ENCODE data around the gene R3HDM2.
"Not testable (repeated sequence)": the region's sequence is repeated elsewhere in the genome, so short reads cannot be mapped to it uniquely, and the experiment has no call there.

Gene R3HDM2

DNA sequence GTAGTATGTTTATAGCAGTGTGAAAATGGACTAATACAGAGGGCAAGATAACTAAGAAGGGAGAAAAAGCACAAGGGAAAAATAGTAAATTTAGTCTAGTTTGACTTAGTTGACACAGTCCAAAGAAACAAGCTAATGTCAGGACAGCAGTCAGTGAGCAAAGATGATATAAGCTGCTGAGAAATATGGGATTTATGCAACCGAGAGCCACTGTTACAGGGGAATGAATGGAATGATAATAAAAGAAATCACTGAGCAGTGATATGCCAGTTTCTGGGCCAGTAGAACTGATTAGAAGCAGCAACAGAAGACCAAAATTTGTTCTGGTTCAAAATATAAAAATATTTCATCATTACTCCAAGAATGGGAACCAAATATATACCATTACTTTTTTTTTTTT is 60.1 kb downstream of the R3HDM2 start:
- FAIRE-seq = no peak

DNA sequence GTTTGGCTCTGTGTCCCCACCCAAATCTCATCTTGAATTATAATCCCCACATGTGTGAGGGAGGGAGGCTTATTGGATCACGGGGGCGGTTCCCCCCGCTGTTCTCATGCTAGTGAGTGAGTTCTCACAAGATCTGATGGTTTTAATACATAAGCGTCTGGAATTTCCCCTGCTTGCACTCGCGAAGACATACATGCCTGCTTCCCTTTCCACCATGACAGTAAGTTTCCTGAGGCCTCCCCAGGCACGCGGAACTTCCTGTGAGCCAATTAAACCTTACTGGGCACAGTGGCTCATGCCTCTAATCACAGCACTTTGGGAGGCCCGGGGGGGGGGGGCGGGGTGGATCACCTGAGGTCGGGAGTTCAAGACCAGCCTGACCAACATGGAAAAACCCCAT is 60.8 kb downstream of the R3HDM2 start:
- no peak for FAIRE-seq

DNA sequence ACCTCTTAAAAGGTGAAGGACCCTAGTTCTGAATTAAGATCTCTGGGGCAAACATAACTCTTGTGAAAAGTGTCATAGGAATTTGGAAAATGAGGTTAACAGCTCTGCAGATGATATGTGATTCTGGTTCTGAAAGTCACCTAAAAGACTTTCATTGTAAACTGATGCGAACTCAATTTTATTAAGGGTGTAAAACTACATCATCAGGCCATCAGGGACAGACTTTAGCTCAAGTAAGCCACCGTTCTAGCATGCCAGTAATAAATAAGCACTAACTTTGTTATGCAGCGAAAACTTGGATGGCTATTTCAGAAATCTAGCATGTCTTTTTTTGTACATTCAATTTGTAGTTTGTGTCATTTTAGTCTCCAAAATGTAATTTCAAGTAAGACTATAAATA is 61.6 kb downstream of the R3HDM2 start:
- no peak for FAIRE-seq

DNA sequence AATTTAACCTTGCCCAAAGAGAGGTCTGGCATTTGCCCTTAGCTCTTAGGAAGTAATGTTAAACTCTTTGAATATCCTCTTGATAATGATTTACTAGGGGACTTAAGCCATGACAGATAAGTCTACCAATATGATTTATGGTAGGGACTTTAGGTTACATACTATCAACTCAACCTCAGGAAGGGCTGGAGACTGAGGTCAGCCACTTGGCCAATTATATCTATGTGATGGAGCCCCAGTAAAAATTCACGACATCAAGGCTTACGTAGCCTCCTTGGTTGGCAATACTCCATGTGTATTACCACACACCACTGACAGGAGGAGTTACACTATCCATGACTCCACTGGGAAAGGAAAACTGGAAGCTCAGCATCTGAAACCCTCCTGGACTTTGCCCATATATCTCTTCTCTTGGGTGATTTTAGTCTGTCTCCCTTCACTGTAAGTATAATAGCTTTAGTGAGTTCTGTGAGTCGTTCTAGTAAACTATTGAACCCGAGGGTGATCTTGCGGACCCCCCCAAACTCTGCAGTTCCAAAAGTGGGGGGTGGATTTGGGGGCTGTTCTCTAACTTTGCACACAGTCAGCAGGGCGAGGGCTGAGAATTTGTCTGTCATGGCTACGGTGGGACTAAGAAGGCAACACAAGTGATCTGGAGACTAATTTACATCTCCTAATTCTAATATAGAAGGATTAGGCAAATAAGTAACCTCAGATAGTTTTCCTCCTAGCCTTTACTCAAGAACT is 62.3 kb downstream of the R3HDM2 start:
- FAIRE-seq = no peak

DNA sequence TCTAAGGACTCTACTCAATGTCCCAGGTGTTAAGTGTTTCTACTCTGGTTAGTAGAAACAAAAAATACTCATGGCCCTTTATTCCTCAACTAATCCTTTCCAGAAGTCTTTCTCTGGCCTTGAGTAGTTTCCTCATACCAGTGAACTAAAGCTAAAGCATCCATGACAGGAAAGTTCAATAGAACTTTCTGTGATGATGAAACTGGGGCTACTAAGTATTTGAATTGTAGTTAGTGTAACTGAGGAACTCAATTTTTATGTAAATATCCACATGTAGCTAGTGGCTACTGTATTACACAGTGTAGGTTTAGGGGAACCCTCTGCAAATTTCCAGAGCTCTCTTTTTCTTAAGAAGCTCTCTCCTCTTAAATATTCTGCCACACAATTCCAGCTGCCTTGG is 63.7 kb downstream of the R3HDM2 start:
- no peak for FAIRE-seq

DNA sequence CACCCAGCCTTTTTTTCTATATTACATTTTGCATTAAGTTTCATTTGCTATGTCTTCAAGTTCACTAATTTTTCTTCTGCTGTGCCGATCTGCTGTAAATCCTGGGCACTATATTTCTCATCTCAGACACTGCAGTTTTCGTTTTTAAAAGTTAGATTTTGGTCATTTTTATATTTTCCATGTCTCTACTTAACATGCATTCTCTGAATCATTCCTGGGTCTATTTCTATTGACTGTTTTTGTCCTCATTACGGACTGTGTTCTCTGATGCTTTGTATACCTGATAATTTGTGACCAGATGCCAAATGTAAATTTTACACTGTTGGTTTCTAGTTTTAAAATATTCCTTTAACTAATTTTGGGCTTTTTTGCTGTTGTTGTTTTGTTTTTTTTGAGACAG is 64.5 kb downstream of the R3HDM2 start:
- FAIRE-seq = no peak

DNA sequence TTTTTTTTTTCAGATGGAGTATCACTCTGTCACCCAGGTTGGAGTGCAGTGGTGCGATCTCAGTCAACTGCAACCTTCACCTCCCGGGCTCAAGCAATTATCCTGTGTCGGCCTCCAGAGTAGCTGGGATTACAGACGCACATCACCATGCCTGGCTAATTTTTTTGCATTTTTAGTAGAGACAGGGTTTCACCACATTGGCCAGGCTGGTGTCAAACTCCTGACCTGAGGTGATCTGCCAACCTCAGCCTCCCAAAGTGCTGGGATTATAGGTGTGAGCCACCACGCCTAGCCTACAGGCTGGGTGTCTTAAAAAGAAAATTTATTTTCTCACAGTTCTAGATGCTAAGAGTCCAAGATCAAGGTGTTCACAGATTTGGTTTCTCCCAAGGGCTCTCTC is 66.7 kb downstream of the R3HDM2 start:
- FAIRE-seq = not testable (repeated sequence)

DNA sequence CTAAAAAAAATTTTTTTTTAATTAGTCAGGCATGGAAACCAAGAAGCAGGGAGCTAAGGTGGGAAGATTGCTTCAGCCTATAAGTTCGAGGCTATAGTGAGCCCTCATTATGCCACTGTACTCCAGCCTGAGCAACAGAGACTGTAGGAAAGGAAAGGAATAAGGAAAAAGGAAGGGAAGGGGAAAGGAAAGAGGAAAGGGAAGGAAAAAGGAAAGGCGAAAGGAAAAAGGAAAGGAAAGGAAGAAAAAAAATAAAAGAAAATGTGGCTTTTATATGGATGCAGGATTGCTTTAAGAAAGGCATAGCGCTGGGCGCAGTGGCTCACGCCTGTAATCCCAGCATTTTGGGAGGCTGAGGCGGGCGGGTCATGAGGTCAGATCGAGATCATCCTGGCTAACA is 70.4 kb downstream of the R3HDM2 start:
- no peak for FAIRE-seq

DNA sequence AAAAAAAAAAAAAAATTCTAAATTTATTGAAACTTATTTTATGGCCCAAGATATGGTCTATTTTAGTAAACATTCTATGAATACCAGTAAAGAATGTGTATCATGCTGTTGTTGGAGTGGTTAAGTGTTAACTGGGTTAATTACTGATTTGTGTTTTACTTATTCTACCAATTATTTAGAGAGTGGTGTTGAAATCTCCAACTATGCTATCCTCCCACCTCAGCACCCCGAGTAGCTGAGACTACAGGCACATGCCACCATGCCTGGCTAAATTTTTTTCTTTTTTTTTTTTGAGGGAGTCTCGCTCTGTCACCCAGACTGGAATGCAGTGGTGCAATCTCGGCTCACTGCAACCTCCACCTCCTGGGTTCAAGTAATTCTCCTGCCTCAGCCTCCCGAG is 72.2 kb downstream of the R3HDM2 start:
- no peak for FAIRE-seq

DNA sequence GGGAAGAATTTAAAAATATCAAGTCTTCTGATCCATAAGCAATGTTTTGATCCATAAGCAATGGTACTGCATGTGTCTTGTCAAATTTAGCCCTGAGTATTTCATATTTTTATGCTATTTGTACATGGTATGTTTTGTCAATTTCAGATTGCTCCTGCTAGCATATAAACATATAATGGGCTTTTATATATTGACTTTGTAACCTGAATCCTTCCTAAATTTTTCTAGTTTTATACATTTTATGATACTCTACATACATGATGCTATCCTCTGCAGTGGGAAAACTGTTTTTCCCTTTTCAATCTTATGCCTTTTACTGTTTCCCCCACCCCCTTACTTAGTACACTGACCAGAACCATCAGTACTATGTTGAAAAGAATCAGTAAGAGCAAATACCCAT is 75.1 kb downstream of the R3HDM2 start:
- FAIRE-seq = no peak

DNA sequence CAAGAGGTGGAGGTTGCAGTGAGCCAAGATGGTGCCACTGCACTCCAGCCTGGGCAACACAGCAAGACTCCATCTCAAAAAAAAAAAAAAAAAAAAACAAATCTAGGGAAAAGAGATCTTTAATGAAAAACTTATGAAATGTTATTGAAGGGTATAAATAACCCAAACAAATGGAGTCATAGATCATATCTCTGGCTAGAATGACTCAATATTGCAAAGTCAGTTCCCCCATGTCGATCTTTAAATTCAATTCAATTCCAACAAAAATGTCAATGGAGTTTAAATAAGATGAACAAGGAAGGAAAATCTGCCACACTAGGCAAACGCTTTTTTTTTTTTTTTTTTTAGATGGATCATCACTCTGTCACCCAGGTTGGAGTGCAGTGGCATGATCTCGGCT is 78.7 kb downstream of the R3HDM2 start:
- FAIRE-seq = no peak

DNA sequence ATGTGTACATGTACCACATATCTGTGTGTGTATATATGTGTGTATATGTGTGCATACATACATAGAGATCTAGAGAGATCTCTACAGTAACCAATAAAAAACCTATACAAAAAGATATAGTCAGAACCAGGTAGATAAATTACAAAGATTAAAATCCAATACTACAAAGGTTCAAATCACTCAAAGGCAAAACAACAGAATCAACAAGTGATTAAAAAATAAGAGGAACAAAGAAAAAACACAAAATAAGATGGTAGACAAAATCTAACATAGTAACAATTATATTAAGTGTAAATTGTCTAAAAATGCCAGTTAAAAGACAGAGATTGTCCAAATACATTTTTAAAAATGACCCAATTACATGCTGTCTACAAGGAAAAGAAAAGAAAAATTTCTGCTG is 83.6 kb downstream of the R3HDM2 start:
- FAIRE-seq = no peak

DNA sequence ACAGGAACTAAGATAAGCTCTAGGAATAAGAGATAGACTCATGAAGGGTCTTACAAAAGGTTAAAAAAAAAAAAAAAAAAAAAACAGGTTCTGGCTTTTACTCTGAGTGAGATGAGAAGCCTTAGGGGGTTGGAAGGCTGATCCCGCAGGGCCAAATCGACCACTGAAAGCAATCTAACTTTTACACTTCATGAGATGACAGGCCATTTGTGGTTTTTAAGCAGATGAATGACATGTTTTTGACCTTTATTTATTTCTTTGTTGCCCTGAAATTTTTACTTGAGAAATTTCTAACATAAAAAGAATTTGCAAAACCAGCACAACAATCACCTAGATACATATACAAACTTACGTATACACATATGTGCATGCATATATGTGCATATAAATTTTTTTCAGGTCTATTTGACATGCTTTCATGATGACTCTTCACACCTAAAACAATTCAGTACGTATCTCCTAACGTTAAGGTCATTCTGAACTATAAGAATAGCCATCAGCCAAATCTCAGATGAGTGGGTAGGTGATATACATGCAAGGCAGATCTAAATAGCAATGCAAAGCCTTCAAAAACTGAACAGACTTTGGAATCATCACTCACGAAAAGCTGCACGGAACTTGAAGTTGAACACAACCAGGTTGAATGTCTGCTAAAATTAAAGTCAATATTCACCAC is 87.0 kb downstream of the R3HDM2 start:
- no peak for FAIRE-seq

DNA sequence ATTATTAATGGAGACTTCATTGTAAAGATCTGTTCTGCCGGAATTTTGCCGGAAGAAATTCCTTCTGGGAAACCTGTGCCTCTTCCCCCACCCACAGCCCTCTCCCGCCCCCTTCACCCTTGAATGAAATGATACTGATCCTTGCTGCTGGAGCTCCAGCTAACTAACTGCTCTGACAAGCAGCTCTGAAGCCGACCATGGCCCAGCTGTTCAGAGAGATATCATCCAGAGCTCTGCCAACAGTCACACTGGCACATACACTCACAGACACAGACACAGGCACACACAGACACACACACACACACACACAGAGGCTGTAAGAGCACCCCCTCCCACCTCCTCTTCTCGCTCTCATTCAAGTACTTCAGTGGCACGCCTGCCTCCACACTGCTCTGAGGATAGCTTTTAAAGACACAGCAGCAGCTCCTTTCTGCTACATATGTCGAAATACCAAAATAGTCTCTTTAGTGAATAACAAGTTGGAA is 88.6 kb downstream of the R3HDM2 start:
- FAIRE-seq = no peak

DNA sequence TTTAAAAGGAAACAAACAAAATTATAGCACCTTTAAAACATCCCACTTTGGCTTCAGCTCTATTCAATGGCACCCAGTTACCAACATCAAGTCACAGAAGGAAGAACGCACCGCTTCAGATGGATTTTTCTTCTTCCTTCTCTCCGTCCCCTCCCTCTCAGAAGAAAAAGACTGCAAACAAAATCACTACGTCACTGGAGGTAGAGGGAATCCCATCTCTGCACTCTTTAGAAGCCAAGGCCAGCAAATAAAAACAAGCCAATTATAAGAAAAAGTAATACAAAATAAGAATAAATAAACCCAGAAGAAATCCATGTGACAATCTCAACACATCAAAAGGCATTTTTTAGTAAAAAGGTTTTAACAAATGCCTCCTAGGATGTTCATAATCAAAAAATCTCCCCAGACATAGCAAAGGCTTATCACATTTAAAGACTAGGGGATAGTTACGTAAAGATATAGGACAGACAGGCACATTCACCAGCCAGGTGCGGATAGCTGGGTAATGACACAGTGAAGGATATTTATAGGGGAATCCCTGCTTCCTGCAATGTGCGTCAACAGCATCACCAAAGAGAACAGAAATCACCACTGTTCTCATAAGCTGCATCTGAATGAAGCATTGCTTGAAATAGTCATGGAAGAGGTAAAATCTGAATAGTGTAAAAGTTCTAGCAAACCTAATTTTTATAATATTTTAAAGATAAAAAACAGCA is 89.4 kb downstream of the R3HDM2 start:
- FAIRE-seq = no peak

DNA sequence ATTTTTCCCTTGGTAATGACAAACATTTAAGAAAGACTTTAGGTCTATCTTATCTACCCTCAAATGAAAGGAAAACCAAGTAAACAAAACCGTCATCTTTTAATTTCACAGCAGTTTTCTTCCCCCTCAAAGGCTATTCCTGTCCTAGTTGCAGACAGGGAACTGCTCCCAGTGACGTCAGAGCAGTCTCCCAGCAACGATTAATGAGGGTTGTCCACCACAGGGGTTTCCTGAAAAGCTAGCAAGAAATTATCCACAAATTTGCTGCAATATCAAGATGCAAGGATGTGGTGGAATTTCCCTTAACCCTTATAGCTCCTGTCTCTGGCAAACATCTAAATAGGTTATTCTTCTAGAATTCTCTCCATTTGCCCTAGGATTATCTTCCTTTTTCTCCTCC is 90.7 kb downstream of the R3HDM2 start:
- peak; percentile 95 for FAIRE-seq

DNA sequence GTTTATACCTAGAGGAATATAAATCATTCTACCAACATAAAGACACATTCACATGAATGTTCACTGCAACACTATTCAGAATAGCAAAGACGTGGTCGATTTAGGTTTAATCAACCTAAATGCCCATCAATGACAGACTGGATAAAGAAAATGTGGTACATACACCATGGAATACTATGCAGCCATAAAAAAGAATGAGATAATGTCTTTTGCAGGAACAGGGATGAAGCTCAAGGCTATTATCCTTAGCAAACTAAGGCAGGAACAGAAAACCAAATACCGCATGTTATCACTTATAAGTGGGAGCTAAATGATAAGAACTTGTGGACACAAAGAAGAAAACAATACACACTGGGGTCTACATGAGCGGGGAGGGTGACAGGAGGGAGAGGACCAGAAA is 94.5 kb downstream of the R3HDM2 start:
- FAIRE-seq = not testable (repeated sequence)

DNA sequence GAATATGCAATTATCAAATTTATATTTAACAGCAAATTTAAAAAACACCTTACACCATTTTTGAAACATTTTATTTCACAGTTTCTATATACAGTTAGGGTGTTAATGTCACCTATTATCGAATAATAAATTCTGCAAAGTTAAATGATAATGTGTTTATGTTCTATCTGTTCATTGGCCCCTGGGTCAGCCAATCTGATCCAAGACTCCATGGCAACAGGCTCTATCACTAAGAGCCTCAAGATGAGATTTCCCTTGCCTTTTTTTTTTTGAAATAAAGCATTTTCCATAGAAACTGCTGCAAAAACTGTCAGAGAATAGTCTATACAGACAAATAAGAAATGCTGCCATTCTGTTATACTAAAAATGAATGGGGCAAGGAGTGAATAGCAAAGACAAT is 96.6 kb downstream of the R3HDM2 start:
- no peak for FAIRE-seq

DNA sequence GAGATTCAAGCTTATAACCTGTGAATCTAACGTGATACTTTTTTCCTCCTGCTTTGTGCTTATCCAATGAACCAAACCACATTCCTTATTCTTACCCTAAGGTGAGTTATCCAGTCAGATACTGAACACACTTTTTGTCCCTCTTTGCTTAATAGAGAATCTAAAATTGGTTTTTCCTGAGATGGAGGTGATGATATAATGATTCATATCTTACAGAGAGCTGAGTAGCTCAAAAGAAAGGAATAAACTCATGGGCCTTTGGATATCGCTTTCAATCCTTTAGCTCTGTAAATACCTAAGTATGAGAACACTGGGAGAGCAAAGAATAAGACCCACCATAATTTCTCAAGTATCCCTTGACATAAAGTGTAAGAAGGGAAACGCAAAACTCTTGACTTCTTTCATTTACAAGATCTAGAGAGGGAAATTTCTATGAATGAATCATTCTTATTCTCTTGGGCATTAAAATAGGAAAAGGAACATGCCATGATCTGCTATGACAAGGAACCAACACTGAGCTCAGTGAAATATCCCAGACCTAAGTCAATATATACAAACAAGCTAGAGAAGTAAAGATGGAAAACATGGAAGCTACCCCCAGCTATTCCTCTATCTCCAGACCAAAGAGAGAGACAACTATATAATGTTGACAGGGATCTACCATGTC is 98.1 kb downstream of the R3HDM2 start:
- no peak for FAIRE-seq

DNA sequence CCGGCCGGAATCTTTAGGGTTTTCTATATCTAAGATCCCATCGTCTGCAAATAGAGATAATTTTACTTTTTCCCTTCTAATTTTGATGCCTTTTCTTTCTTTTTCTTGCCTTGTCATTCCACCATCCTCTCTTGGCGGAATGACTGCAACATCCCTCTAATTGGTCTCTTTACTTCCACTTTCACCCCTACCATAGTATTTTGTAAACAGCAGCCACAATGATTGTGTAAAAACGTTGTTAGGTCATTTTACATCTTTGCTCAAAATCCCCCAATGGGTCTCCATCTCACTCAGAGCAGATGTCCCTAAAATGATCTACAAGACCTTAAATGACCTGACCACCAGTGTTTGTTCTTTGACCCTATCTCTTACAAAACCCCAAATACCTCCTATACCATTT is 99.9 kb downstream of the R3HDM2 start:
- FAIRE-seq = no peak

DNA sequence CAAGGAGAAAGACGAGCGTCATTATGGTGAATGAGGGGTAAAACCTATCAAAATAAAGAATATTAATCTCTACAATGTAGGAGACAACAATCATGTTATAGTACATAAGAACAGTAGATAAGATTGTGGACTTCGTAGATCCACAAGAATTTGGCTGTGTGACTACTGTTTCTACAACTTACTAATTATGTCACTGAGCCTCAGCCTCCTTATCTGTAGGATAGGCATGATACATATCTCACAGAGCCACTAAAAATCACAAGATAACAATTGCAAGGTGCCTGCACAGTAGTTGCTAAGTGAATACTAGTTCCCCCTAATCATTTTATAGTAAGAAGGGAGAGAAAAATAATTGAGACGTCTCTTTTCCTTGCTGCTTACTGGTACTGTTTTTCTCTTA is 101.6 kb downstream of the R3HDM2 start:
- no peak for FAIRE-seq

DNA sequence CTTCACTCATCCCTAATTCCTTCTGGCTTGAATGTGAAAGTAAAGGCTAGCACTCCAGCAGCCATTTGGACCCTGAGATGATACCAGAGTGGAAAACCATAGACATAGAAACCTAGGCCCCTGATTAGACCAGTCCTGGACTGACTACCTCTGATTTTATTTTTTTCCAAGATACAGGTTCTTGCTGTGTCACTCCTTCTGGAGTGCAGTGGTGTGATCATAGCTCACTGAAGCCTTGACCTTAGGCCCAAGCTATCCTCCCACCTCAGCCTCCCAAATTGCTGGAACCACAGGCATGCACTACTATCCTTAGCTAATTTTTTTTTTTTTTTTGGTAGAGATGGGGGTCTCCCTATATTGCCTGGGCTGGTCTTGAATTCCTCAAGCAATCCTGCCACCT is 105.4 kb downstream of the R3HDM2 start:
- FAIRE-seq = no peak

DNA sequence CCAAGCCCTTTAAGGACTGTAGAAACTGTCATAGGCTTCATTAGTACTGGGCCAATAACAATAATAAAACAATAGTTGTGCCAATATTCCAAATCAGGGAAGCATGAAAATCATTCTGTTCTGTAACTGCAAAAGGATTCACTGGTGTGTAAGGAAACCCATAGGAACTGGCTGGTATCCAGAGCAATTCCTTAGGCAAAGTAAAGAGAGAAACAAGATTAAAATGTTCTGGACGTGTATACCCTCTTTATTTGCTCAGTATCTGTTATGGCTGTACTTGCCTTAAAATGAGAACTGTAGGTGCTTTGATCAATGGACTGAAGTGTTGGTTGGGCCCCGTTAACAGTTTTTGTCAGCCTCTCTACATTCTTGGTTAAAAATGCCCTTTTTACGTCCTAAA is 107.4 kb downstream of the R3HDM2 start:
- no peak for FAIRE-seq

DNA sequence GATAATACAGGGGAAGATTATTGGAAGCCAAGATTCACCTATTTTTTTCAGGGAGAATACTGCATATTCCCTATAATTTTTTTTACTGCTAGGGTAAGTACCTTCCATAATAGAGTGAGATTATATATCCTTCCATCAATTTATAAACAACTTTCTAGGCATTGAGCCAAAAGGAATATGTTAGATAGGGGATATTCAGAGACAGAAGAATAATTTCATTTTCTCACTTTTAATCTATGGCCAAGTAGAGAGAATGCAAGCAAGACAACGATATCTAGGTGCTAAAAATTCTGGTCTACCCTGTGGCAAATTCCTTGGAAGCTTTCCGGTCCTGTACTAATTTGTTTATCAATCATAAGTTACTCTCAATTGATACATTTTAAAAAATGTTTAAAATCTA is 110.2 kb downstream of the R3HDM2 start:
- FAIRE-seq = no peak
